ENCODE measurements around the gene ADARB1.
A peak's percentile ranks its signal among the peaks of the same experiment; 100 is the strongest.
"Not testable (repeated sequence)": the region's sequence is repeated elsewhere in the genome, so short reads cannot be mapped to it uniquely, and the experiment has no call there.

Gene ADARB1

GRCh38 chr21:45139003-45139360 lies 64.6 kb downstream of the ADARB1 start:
- Mint-ChIP-seq H3K4me1 (ENCODE audit: low read depth) (peaks cover 15% of the 10 kb centered on the region), H3K36me3 (ENCODE audit: low read depth) (peaks cover 38% of the 10 kb centered on the region)
- H3K27ac Mint-ChIP-seq, H3K4me3 Mint-ChIP-seq, H3K9me3 Mint-ChIP-seq, DNase-seq, H3K27me3 Mint-ChIP-seq: not testable (repeated sequence)

GRCh38 chr21:45139473-45139872 lies 65.1 kb downstream of the ADARB1 start:
- no peaks in the 10 kb centered on the region for H3K9me3 Mint-ChIP-seq
- H3K4me1 Mint-ChIP-seq (ENCODE audit: low read depth) = peaks cover 15% of the 10 kb centered on the region
- no peak overlapping the region for H3K27ac Mint-ChIP-seq
- H3K27me3 Mint-ChIP-seq = no peaks in the 10 kb centered on the region
- DNase-seq = peak; percentile 24
- peaks cover 38% of the 10 kb centered on the region for H3K36me3 Mint-ChIP-seq (ENCODE audit: low read depth)
- H3K4me3 Mint-ChIP-seq = no peak overlapping the region

GRCh38 chr21:45140346-45140940 lies 66.1 kb downstream of the ADARB1 start:
- H3K27me3 Mint-ChIP-seq = no peaks in the 10 kb centered on the region
- H3K27ac Mint-ChIP-seq = no peak overlapping the region
- H3K9me3 Mint-ChIP-seq = no peaks in the 10 kb centered on the region
- peaks cover 37% of the 10 kb centered on the region for H3K36me3 Mint-ChIP-seq (ENCODE audit: low read depth)
- DNase-seq = peak; percentile 56
- no peak overlapping the region for H3K4me3 Mint-ChIP-seq
- H3K4me1 Mint-ChIP-seq (ENCODE audit: low read depth) = peaks cover 15% of the 10 kb centered on the region

- H3K4me3 Mint-ChIP-seq, H3K9me3 Mint-ChIP-seq, H3K27ac Mint-ChIP-seq, DNase-seq, H3K27me3 Mint-ChIP-seq: not testable (repeated sequence)
- Mint-ChIP-seq H3K36me3 (ENCODE audit: low read depth) (peaks cover 42% of the 10 kb centered on the region), H3K4me1 (ENCODE audit: low read depth) (peaks cover 15% of the 10 kb centered on the region)
These were observed 66.6 kb downstream of the ADARB1 start for GRCh38 chr21:45140944-45141343.

GRCh38 chr21:45141507-45141906 lies 67.1 kb downstream of the ADARB1 start:
- peaks cover 44% of the 10 kb centered on the region for H3K36me3 Mint-ChIP-seq (ENCODE audit: low read depth)
- H3K9me3 Mint-ChIP-seq = no peaks in the 10 kb centered on the region
- H3K4me3 Mint-ChIP-seq = no peak overlapping the region
- no peak overlapping the region for H3K27ac Mint-ChIP-seq
- H3K4me1 Mint-ChIP-seq (ENCODE audit: low read depth) = peaks cover 15% of the 10 kb centered on the region
- no peaks in the 10 kb centered on the region for H3K27me3 Mint-ChIP-seq
- no peak for DNase-seq

GRCh38 chr21:45142469-45143308 lies 68.3 kb downstream of the ADARB1 start:
- Mint-ChIP-seq H3K4me1 (ENCODE audit: low read depth) (peaks cover 12% of the 10 kb centered on the region), H3K27ac (no peak overlapping the region), H3K4me3 (no peak overlapping the region), H3K27me3 (no peaks in the 10 kb centered on the region), H3K9me3 (no peaks in the 10 kb centered on the region), H3K36me3 (ENCODE audit: low read depth) (peaks cover 48% of the 10 kb centered on the region)
- peak; percentile 13 for DNase-seq

- no peaks in the 10 kb centered on the region for H3K27me3 Mint-ChIP-seq
- H3K36me3 Mint-ChIP-seq (ENCODE audit: low read depth) = peaks cover 47% of the 10 kb centered on the region
- H3K4me1 Mint-ChIP-seq (ENCODE audit: low read depth) = peaks cover 7% of the 10 kb centered on the region
- no peaks in the 10 kb centered on the region for H3K9me3 Mint-ChIP-seq
- no peak overlapping the region for H3K4me3 Mint-ChIP-seq
- no peak overlapping the region for H3K27ac Mint-ChIP-seq
- no peak for DNase-seq
These were observed 69.5 kb downstream of the ADARB1 start for GRCh38 chr21:45143855-45144254.

DNA sequence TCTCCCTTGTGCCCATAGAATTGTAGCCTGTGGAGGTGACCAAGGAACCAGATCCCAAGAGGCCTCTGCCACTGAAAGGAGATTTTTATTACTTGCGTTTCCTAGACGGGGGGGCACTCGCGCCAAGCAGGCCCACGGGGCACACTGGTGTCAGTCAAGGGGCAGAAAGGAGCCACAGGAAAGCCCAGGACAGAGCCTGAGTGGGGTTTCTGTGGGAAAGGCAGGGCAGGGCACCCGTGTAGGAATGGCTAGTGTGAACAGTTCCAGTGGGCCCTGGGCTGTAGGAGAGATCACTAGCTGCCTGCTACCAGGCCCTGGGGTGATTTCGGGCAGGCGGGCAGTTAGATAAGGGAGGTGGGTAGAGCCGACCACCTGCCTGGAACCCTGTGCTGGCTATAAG lies 70.8 kb downstream of the ADARB1 start:
- H3K4me3 Mint-ChIP-seq = no peak overlapping the region
- no peak overlapping the region for H3K27ac Mint-ChIP-seq
- no peaks in the 10 kb centered on the region for H3K9me3 Mint-ChIP-seq
- H3K27me3 Mint-ChIP-seq = no peaks in the 10 kb centered on the region
- peaks cover 47% of the 10 kb centered on the region for H3K36me3 Mint-ChIP-seq (ENCODE audit: low read depth)
- peaks cover 2% of the 10 kb centered on the region for H3K4me1 Mint-ChIP-seq (ENCODE audit: low read depth)
- DNase-seq = peak; percentile 22

GRCh38 chr21:45145846-45146245 lies 71.5 kb downstream of the ADARB1 start:
- peaks cover 45% of the 10 kb centered on the region for H3K36me3 Mint-ChIP-seq (ENCODE audit: low read depth)
- not testable (repeated sequence) for H3K27ac Mint-ChIP-seq, H3K9me3 Mint-ChIP-seq

GRCh38 chr21:45146306-45146705 lies 71.9 kb downstream of the ADARB1 start:
- no peaks in the 10 kb centered on the region for H3K9me3 Mint-ChIP-seq
- no peaks in the 10 kb centered on the region for H3K27me3 Mint-ChIP-seq
- H3K36me3 Mint-ChIP-seq (ENCODE audit: low read depth) = peaks cover 45% of the 10 kb centered on the region
- peaks cover 4% of the 10 kb centered on the region for H3K4me1 Mint-ChIP-seq (ENCODE audit: low read depth)
- no peak for DNase-seq
- H3K4me3 Mint-ChIP-seq = no peak overlapping the region
- H3K27ac Mint-ChIP-seq = no peak overlapping the region

More at GRCh38 chr21:45145846-45146245, 71.5 kb downstream of the ADARB1 start:
- H3K27me3 Mint-ChIP-seq; H3K4me1 Mint-ChIP-seq (ENCODE audit: low read depth); H3K4me3 Mint-ChIP-seq: not testable (repeated sequence)
- DNase-seq = peak; percentile 11

DNA sequence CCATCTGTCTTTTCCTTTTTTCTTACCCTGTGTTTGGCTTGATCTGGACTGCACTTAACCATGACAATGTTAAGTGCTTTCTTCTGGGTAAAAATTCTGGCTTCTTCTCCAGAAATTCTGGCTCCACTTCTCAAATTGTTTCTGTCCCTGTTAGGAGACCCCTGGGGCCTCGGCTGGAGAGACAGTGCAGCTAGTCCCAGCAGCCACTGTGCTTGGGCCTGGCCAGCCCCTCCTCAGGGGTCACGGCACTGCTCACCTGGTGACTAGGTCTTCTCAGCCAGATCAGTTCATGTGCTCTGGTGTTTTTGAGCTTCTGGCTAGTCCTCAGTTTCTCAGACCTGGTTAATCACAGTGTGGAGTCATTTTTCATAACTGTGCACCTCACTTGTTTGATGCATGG lies 72.4 kb downstream of the ADARB1 start:
- no peaks in the 10 kb centered on the region for H3K9me3 Mint-ChIP-seq
- no peak overlapping the region for H3K27ac Mint-ChIP-seq
- DNase-seq = no peak
- H3K36me3 Mint-ChIP-seq (ENCODE audit: low read depth) = peaks cover 48% of the 10 kb centered on the region
- H3K4me1 Mint-ChIP-seq (ENCODE audit: low read depth) = peaks cover 9% of the 10 kb centered on the region
- H3K4me3 Mint-ChIP-seq = no peak overlapping the region
- no peaks in the 10 kb centered on the region for H3K27me3 Mint-ChIP-seq

DNA sequence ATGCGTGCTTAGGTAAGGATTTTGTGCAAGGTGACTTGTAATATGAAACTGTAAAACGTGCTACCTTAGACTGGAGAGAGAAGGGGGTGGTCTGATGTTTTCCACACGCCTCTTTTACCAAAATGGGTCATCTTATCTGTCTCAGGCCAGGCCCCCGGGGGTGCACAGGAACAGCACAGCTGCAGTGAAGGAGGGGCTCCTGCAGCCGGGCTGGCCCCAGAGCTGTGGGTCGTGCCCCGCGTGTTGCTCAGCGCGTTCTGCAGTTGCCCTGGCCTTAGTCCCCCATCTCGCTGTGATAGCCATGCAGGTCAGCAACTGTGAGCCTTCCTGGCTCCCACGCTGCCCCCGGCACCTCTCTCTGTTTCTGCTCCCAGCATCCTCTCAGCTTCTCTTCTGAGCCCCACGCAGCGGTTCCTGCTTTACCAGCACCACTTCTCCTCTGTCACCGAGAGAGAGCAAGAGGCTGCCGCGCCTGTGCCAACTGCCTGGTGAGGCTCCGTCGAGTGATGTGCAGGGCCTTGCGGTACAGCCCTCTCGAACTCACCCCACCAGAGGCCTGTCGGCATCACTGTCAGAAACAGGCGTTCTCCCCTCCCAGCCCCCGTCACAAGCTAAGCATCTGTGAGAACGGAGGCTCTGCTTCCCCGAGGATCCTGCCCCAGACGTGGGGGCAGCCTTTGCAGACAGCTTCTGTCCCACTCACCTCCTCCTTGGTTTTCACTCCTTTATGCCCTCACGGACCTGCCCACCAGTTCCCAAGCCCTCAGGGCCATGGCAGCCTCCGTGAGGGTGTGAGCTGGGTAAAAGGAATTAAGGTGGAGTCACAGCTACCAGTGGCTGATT lies 73.3 kb downstream of the ADARB1 start:
- H3K27me3 Mint-ChIP-seq = no peaks in the 10 kb centered on the region
- H3K27ac Mint-ChIP-seq = no peak overlapping the region
- H3K9me3 Mint-ChIP-seq = no peaks in the 10 kb centered on the region
- no peak overlapping the region for H3K4me3 Mint-ChIP-seq
- peaks cover 44% of the 10 kb centered on the region for H3K36me3 Mint-ChIP-seq (ENCODE audit: low read depth)
- peak; percentile 20 for DNase-seq
- H3K4me1 Mint-ChIP-seq (ENCODE audit: low read depth) = peaks cover 18% of the 10 kb centered on the region

GRCh38 chr21:45148316-45148990 lies 74.1 kb downstream of the ADARB1 start:
- Mint-ChIP-seq H3K4me1 (ENCODE audit: low read depth) (peaks cover 23% of the 10 kb centered on the region), H3K36me3 (ENCODE audit: low read depth) (peaks cover 39% of the 10 kb centered on the region), H3K4me3 (no peak overlapping the region), H3K9me3 (no peaks in the 10 kb centered on the region), H3K27me3 (no peaks in the 10 kb centered on the region), H3K27ac (no peak overlapping the region)
- DNase-seq = peak; percentile 14

DNA sequence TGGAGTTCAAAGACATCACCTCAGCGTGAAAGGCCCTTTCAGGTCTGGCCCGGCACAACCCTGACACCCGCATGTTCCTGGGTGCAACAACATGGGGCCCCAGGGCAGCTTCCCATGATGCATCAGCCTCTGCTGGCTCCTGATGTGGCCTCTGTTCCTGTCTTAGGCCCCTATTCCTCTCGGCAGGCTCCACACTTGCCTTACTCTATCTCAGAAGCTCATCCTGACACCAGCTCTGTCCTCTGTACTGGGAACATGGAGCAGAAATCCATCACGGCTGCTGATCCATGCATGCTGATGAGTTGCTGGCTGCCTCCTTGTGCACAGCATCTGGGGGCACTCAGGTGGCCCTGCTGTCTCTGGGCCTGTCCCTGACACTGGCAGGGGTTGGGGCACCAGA lies 74.6 kb downstream of the ADARB1 start:
- no peaks in the 10 kb centered on the region for H3K9me3 Mint-ChIP-seq
- DNase-seq = peak; percentile 23
- peaks cover 29% of the 10 kb centered on the region for H3K4me1 Mint-ChIP-seq (ENCODE audit: low read depth)
- peaks cover 36% of the 10 kb centered on the region for H3K36me3 Mint-ChIP-seq (ENCODE audit: low read depth)
- H3K4me3 Mint-ChIP-seq = no peak overlapping the region
- H3K27ac Mint-ChIP-seq = no peak overlapping the region
- no peaks in the 10 kb centered on the region for H3K27me3 Mint-ChIP-seq

All from activated T-cell treated with anti-CD3 and anti-CD28 coated beads, Interleukin-2, amount 50 U/mL, for 24 hours (primary cell).